ENCODE measurements around the gene ITGB3. TPM values are rescaled to one million over a fixed set of nuclear protein-coding genes. Genes with fewer than 3 reads are reported as not detected.

ITGB3 gene
- total and polyA plus RNA-seq, 2 of the 4 experiments (the other 2 are of a cell fraction) = 9.8 to 17.6 TPM

DNA sequence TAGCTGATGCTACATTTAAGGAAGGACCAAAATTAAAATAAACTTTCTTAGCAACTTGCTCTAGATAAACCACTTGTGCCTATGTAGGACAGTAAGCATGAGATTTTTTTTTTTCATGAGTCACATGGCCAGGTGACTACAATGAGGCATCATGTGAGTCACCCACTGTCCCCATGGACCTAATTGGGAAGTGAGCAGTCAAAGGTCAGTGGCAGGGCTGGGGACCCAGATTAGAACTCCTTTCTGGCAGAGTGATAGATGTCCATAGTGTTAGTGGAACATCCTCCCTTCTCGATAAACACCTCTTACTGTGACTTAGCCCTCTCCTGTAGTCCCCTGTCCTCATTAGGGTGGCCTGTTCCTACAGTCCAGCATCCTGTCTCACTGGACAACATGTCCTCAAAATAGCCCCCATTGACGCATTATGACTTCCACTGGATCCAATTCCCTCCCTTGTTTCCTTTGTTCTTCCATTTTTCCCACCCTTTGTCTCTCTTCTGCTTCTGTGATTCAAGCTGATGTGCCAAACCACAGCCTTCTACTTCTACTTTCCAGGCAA is 12.4 kb downstream of the ITGB3 start:
- H3K4me1 ChIP-seq (ENCODE audit: control insufficient read depth, insufficient read depth, low read length) = peaks cover 12% of the 10 kb centered on the region
- peak overlapping the region; percentile 93 for H3K14ac ChIP-seq (replicated peaks; ENCODE audit: low read depth, low read length)
- peak overlapping the region; percentile 95 for H2BK15ac ChIP-seq (ENCODE audit: low read depth, low read length)
- no peaks in the 10 kb centered on the region for H3K9me3 ChIP-seq (ENCODE audit: control insufficient read depth, insufficient read depth, low read length)
- no peaks in the 10 kb centered on the region for H3K36me3 ChIP-seq (ENCODE audit: control insufficient read depth, insufficient read depth, low read length)
- H3K4ac ChIP-seq (ENCODE audit: low read depth, low read length) = peak overlapping the region; percentile 89
- no peak overlapping the region for H3K4me2 ChIP-seq (ENCODE audit: low read depth, low read length)
- intact Hi-C loops (cut with micrococcal nuclease) = loop anchor here (2.0 kb wide), 1 partner anchor 29 kb away; no protein-coding TSS in a partner anchor
- CTCF ChIA-PET = no interaction called here
- H3K9ac ChIP-seq (ENCODE audit: low read depth, low read length) = no peak overlapping the region
- peak; percentile 71 for DNase-seq
- no peak overlapping the region for H3K4me3 ChIP-seq (ENCODE audit: insufficient read depth, low read depth, low read length)
- peak overlapping the region; percentile 91 for H2BK120ac ChIP-seq (ENCODE audit: low read depth, low read length)
- H4K5ac ChIP-seq (ENCODE audit: low read depth, low read length) = peak overlapping the region; percentile 66; the same call in 1 of the 2 replicates
- H2AK9ac ChIP-seq (replicated peaks; ENCODE audit: low read depth, low read length, poor library complexity) = peak overlapping the region; percentile 71
- H3K79me1 ChIP-seq (ENCODE audit: low read depth in 1 of 2, low read length in 2 of 2) = peaks cover 25 to 57% of the 10 kb centered on the region in 2 experiments
- ATAC-seq (ENCODE audit: low read depth) = no peak
- H3K9me1 ChIP-seq (ENCODE audit: insufficient read depth, low read length) = peaks cover 22% of the 10 kb centered on the region
- H4K20me1 ChIP-seq (ENCODE audit: insufficient read depth, low read length) = no peaks in the 10 kb centered on the region
- H3K27me3 ChIP-seq (ENCODE audit: control insufficient read depth, insufficient read depth, low read length) = no peaks in the 10 kb centered on the region
- peak overlapping the region; percentile 99 for H2AK5ac ChIP-seq (ENCODE audit: low read depth, low read length)
- H2BK5ac ChIP-seq (ENCODE audit: low read depth, low read length, poor library complexity, severe bottlenecking) = peak overlapping the region; percentile 91
- POLR2A ChIA-PET (ENCODE audit: unreplicated experiment) = no interaction called here
- peak overlapping the region; percentile 84 for H4K91ac ChIP-seq (ENCODE audit: insufficient read depth, low read depth, low read length)
- H3K27ac ChIP-seq (ENCODE audit: insufficient read depth, low read length) = peak overlapping the region; percentile 28; the same call in 1 of the 2 replicates
- H2AFZ ChIP-seq (replicated peaks; ENCODE audit: low read length, poor library complexity) = peak overlapping the region; percentile 62
- H4K8ac ChIP-seq (ENCODE audit: low read depth in 2 of 2, low read length in 2 of 2) = peak overlapping the region; percentile 29 to 81
- H3K23ac ChIP-seq (ENCODE audit: low read depth, low read length) = peak overlapping the region; percentile 51; the same call in 1 of the 2 replicates
- peak overlapping the region; percentile 77; the same call in 1 of the 2 replicates for H3K18ac ChIP-seq (ENCODE audit: low read depth, low read length)
- peak overlapping the region; percentile 89 for H2BK20ac ChIP-seq (ENCODE audit: low read depth, low read length)
- dilution Hi-C loops (cut with HindIII; ENCODE audit: low sequenced_read_pairs, unreplicated experiment) = no loop called here
- H3K56ac ChIP-seq (ENCODE audit: extremely low read depth, insufficient read depth, low read length) = 0 out of 2 replicates have a peak overlapping the region, but pooled peaks have one; percentile 8
- in situ Hi-C loops (cut with MboI; ENCODE audit: low sequenced_read_pairs) = no loop called here
- WGBS, 2 experiments (ENCODE audit: extremely low coverage in 2 of 2, insufficient read length in 1 of 2) = 100% methylated on average over 1 of the region's 2 CpGs; no CpG with 5 or more reads in 1 of the 2 experiments
- BruUV-seq (replicated peaks) = no TSS peak
- TF ChIP-seq, protein P1, sequence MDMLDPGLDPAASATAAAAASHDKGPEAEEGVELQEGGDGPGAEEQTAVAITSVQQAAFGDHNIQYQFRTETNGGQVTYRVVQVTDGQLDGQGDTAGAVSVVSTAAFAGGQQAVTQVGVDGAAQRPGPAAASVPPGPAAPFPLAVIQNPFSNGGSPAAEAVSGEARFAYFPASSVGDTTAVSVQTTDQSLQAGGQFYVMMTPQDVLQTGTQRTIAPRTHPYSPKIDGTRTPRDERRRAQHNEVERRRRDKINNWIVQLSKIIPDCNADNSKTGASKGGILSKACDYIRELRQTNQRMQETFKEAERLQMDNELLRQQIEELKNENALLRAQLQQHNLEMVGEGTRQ (IDR thresholded peaks at IDR 0.05; ENCODE audit: low read depth, low read length) = peak; percentile 87
- TF ChIP-seq RFX5 (IDR thresholded peaks at IDR 0.05; ENCODE audit: low read depth, low read length) = no peak
- TF ChIP-seq, protein P2, sequence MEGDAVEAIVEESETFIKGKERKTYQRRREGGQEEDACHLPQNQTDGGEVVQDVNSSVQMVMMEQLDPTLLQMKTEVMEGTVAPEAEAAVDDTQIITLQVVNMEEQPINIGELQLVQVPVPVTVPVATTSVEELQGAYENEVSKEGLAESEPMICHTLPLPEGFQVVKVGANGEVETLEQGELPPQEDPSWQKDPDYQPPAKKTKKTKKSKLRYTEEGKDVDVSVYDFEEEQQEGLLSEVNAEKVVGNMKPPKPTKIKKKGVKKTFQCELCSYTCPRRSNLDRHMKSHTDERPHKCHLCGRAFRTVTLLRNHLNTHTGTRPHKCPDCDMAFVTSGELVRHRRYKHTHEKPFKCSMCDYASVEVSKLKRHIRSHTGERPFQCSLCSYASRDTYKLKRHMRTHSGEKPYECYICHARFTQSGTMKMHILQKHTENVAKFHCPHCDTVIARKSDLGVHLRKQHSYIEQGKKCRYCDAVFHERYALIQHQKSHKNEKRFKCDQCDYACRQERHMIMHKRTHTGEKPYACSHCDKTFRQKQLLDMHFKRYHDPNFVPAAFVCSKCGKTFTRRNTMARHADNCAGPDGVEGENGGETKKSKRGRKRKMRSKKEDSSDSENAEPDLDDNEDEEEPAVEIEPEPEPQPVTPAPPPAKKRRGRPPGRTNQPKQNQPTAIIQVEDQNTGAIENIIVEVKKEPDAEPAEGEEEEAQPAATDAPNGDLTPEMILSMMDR (conservative IDR thresholded peaks at IDR 0.05; ENCODE audit: low read depth, low read length) = no peak
- no peak; the same call in 1 of the 2 replicates for TF ChIP-seq SMC3 (IDR thresholded peaks at IDR 0.05; ENCODE audit: low read depth, low read length)
- TF ChIP-seq CHD1 (IDR thresholded peaks at IDR 0.05; ENCODE audit: low read depth, low read length) = no peak
- no peak for TF ChIP-seq RCOR1 (IDR thresholded peaks at IDR 0.05; ENCODE audit: insufficient replicate concordance, low read length)
- TF ChIP-seq MAFK (IDR thresholded peaks at IDR 0.05; ENCODE audit: low read depth, low read length) = no peak
- TF ChIP-seq BHLHE40 (IDR thresholded peaks at IDR 0.05; ENCODE audit: low read depth, low read length) = peak; percentile 38
- TF ChIP-seq RAD21 (IDR thresholded peaks at IDR 0.05; ENCODE audit: low read length) = no peak
- TF ChIP-seq, protein P3, sequence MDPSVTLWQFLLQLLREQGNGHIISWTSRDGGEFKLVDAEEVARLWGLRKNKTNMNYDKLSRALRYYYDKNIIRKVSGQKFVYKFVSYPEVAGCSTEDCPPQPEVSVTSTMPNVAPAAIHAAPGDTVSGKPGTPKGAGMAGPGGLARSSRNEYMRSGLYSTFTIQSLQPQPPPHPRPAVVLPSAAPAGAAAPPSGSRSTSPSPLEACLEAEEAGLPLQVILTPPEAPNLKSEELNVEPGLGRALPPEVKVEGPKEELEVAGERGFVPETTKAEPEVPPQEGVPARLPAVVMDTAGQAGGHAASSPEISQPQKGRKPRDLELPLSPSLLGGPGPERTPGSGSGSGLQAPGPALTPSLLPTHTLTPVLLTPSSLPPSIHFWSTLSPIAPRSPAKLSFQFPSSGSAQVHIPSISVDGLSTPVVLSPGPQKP (IDR thresholded peaks at IDR 0.05; ENCODE audit: borderline replicate concordance, low read depth, low read length) = no peak
- peak; percentile 77 for TF ChIP-seq FOS (IDR thresholded peaks at IDR 0.05; ENCODE audit: low read depth, low read length)
- TF ChIP-seq POLR2A (IDR thresholded peaks at IDR 0.05; ENCODE audit: low read depth, low read length) = no peak
- TF ChIP-seq NFE2L2 (IDR thresholded peaks at IDR 0.05; ENCODE audit: low read depth, low read length) = no peak
- no peak for TF ChIP-seq CEBPB (IDR thresholded peaks at IDR 0.05; ENCODE audit: low read depth, low read length)
- TF ChIP-seq MXI1 (IDR thresholded peaks at IDR 0.05; ENCODE audit: borderline replicate concordance, low read depth, low read length) = no peak
